Stimulated activated effector memory CD8-positive, alpha-beta T cell treated with anti-CD3 and anti-CD28 coated beads, Interleukin-12 subunit alpha, Interleukin-12 subunit beta, amount 100 ng/mL, for 72 hours (primary cell): ENCODE results near the gene ZNF429.

Source experiments
- ATAC-seq: fragments of 150-1000 bp; cut with Tn5 transposase; 2 replicates; pipeline ENCODE4 v1.10.0; 2021
- DNase-seq, 2 donors: peaks; one replicate each; pipeline ENCODE4 v3.0.0; 2021 to 2022; ENCODE audit warnings: low spot score in 2 of 2
- H3K27ac Mint-ChIP-seq: one replicate; pipeline ENCODE4 v1.8.0; 2022; ENCODE audit warnings: mild to moderate bottlenecking, mixed read lengths
- H3K36me3 Mint-ChIP-seq: one replicate; pipeline ENCODE4 v1.8.0; 2022; ENCODE audit warnings: mild to moderate bottlenecking, mixed read lengths
- H3K4me1 Mint-ChIP-seq: one replicate; pipeline ENCODE4 v1.8.0; 2022; ENCODE audit warnings: mixed read lengths
- H3K4me3 Mint-ChIP-seq: one replicate; pipeline ENCODE4 v1.8.0; 2022; ENCODE audit warnings: mild to moderate bottlenecking, mixed read lengths
- H3K9me3 Mint-ChIP-seq: one replicate; pipeline ENCODE4 v1.8.0; 2022; ENCODE audit warnings: mixed read lengths

The ZNF429 gene

DNA sequence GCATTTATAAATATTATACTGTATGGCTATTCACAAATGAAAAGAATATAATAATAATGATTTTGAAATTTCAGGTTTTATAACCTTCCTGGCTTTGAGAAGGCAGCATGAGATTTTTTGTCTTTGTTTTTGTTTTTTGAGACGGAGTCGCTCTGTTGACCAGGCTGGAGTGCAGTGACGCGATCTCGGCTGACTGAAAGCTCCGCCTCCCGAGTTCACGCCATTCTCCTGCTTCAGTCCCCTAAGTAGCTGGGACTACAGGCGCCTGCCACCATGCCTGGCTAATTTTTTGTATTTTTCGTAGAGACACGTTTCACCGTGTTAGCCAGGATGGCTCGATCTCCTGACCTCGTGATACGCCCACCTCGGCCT, 64.1 kb downstream of the ZNF429 start:
- H3K4me3 Mint-ChIP-seq = peak overlapping the region; percentile 94
- H3K9me3 Mint-ChIP-seq = no peaks in the 10 kb centered on the region
- ATAC-seq (peak; percentile 41), DNase-seq (peak in 1 of 2 donors; percentile 66)
- peak overlapping the region; percentile 97 for H3K27ac Mint-ChIP-seq
- peaks cover 17% of the 10 kb centered on the region for H3K36me3 Mint-ChIP-seq
- H3K4me1 Mint-ChIP-seq = peaks cover 30% of the 10 kb centered on the region

DNA sequence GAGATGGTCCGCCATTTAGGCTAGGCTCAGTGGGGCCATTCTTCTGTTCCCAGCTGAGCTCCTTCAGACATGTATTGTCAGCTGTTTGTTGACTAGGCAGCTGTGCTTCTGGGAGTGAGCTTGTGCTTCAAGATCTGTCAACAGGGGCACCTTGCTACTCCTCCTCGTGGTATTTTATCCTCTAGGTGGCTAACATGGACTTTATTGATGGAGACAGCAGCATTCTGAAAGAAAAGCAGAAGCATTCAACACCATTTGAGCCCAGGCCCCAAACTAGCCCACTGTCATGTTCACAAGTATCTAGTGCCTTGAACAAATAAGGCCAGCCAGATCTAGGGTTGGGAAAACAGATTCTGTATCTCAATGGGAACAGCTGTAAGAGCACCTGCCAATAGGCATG, 65.9 kb downstream of the ZNF429 start:
- Mint-ChIP-seq H3K9me3 (no peaks in the 10 kb centered on the region), H3K4me3 (no peak overlapping the region), H3K36me3 (peaks cover 12% of the 10 kb centered on the region), H3K4me1 (peaks cover 25% of the 10 kb centered on the region), H3K27ac (no peak overlapping the region)
- DNase-seq (no peak), ATAC-seq (no peak)

DNA sequence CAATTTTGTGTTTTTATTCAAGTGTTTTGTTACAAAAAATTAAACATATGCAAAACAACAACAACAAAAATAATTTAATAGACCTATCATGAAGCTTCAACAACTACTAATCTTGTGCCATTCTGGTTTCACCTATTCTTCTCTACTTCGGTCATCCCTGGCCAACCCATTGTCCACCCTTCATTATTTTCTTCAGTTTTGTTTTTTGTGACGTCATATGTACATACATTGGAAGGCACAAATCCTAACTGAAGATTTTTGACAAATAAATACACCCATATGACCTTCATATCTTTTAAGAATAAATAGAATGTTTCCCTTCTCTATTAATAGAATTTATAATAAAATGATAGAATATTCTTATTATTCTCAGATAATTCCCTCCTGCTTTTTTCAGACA, 69.2 kb downstream of the ZNF429 start:
- no peak for DNase-seq
- H3K27ac Mint-ChIP-seq = no peak overlapping the region
- no peaks in the 10 kb centered on the region for H3K36me3 Mint-ChIP-seq
- no peak for ATAC-seq
- no peak overlapping the region for H3K4me3 Mint-ChIP-seq
- peaks cover 10% of the 10 kb centered on the region for H3K4me1 Mint-ChIP-seq
- no peaks in the 10 kb centered on the region for H3K9me3 Mint-ChIP-seq

DNA sequence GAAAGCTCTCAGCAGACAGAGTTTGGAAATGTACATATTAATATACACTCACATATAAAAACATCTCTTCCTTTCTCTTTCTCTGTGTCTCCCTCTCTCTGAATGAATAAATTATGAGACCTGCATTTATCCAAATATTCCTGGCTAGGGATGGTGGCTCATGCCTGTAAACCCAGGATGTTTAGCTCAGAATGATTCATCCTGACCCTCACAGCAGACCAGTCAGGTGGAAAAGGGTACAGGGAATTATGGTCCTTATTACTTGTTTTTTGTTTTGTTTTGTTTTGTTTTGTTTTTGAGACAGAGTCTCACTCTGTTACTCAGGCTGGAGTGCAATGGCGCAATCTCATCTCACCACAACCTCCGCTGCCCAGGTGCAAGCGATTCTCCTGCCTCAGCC, 71.1 kb downstream of the ZNF429 start:
- H3K4me3 Mint-ChIP-seq = no peak overlapping the region
- no peaks in the 10 kb centered on the region for H3K9me3 Mint-ChIP-seq
- H3K4me1 Mint-ChIP-seq = peaks cover 12% of the 10 kb centered on the region
- H3K27ac Mint-ChIP-seq = no peak overlapping the region
- DNase-seq (no peak), ATAC-seq (no peak)
- no peaks in the 10 kb centered on the region for H3K36me3 Mint-ChIP-seq

GRCh38 chr19:21580101-21580500, 74.7 kb downstream of the ZNF429 start:
- no peaks in the 10 kb centered on the region for H3K9me3 Mint-ChIP-seq
- H3K27ac Mint-ChIP-seq = no peak overlapping the region
- no peaks in the 10 kb centered on the region for H3K36me3 Mint-ChIP-seq
- ATAC-seq = no peak
- DNase-seq = no peak
- H3K4me1 Mint-ChIP-seq = peaks cover 19% of the 10 kb centered on the region
- H3K4me3 Mint-ChIP-seq = no peak overlapping the region

GRCh38 chr19:21580818-21581217, 75.4 kb downstream of the ZNF429 start:
- Mint-ChIP-seq H3K9me3 (no peaks in the 10 kb centered on the region), H3K27ac (no peak overlapping the region), H3K4me1 (peaks cover 24% of the 10 kb centered on the region)

DNA sequence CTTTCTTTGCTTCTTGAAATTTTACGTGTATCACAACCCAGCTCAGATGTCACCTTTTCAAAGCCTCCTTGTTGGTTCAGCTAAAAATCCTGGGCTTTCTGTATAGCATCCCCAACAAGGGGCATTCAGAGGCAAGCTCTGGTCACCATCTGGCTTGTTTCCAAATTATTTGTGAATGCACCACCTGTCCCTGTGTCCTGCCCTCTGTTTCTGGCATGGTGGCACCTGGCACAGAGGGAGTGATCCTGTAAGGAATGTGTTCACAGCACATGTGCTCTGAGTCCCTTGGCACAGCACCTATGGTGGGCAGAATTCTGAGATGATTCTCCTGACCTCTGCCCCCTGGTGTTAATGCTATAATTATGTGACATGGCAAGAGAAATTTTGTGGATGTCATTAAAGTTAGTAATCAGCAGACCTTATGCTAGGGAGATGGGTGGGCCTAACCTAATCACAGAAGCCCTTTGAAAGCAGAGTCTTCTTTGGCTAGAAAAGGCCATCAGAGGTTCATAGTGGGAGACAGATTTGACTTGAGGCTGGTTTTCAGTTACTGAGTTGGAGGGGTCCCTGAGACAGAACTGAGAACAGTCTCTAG, 76.3 kb downstream of the ZNF429 start:
- Mint-ChIP-seq H3K36me3 (no peaks in the 10 kb centered on the region), H3K27ac (no peak overlapping the region), H3K4me1 (peaks cover 26% of the 10 kb centered on the region), H3K9me3 (no peaks in the 10 kb centered on the region), H3K4me3 (no peak overlapping the region)
- ATAC-seq = no peak
- no peak for DNase-seq

More at GRCh38 chr19:21580818-21581217, 75.4 kb downstream of the ZNF429 start:
- ATAC-seq (no peak), DNase-seq (no peak)
- H3K4me3 Mint-ChIP-seq = no peak overlapping the region
- no peaks in the 10 kb centered on the region for H3K36me3 Mint-ChIP-seq

DNA sequence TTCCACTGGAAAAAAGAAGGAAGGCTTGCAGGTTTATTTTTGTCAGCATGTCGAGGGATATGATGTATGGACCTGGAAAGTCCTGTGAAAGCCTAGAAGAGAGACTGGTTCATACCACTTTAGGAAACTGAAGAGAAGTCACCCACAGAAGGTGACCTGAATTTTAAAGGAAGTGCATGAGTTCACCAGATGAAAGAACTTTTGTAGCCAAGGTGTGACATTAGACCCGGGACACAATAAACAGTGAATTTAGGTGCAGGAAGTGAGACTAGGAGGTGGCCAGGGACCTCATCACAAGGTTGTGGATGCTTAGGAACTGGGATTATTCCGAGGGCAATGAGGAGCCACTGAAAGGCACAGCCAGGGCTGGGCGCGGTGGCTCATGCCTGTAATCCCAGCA, 79.1 kb downstream of the ZNF429 start:
- DNase-seq (no peak), ATAC-seq (no peak)
- Mint-ChIP-seq H3K4me1 (peaks cover 40% of the 10 kb centered on the region), H3K9me3 (no peaks in the 10 kb centered on the region), H3K4me3 (peak overlapping the region; percentile 78), H3K36me3 (no peaks in the 10 kb centered on the region), H3K27ac (peak overlapping the region; percentile 75)

DNA sequence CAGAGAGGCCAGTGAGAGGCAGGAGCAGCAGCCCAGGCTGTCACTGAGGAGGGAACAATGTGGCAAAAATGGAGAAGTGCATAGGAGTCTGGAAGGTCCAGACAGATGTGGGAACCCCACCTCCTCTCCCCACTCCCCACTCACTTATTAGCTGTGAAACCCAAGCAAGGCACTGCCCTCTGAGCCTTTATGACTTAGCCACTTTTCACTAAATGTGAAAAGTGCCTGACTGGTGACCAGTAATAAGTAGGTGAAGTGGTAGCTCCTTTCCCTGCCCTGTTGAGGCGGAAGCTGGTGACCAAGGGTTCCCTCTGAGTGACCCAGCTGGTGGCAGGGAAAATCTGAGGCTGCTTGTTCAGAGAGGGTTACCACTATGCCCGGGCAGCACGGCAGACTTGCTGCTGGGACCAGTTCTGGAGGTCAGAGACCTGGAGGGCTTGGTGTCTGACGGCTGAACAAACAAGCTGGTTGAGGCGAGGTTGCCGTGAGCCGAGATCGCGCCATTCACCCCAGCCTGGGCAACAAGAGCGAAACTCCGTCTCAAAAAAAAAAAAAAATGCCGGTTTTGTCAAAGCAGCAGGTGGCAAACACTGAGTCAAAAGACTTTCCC, 80.0 kb downstream of the ZNF429 start:
- Mint-ChIP-seq H3K36me3 (no peaks in the 10 kb centered on the region), H3K4me3 (peak overlapping the region; percentile 78), H3K4me1 (peaks cover 40% of the 10 kb centered on the region), H3K27ac (peak overlapping the region; percentile 75), H3K9me3 (no peaks in the 10 kb centered on the region)
- DNase-seq (no peak), ATAC-seq (no peak)

DNA sequence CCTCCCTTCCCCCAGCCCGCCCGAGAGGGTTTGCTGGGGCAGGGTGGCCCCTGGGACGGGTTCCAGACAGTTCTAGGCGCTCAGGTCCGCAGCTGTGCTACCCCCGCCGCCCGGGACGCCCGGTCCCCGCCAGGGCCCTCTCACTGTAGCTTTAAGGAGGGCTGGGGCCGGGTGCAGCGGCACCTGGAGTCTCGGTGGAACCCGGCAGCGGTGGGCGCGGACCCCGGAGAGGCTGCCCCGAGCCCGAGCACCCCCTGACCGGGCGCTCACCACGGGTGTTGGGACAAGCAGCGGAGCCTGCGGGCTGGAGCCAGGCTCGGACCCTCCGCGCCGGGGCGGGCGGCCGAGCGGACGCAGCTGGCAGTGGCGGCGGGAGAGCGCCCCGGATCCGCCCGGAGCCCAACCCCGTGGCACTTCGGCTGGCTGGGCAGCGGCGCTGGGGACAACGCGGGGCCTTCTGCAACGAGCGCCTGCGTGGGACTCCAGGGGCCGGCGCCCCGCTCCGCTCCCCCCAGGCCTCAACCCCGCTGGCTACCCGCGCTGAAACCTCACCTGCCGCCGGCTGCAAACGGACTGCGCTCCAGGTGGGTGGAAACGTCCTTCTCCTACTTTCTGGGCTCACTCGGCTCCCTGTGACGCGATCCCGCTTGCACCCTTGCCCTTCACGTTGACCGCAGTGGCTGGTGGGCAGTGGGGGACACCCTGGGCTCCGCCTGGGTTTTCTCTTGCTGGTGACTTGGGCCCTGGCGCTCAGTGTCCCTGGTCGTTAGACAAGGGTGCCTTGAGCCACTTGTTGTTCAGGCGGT, 81.1 kb downstream of the ZNF429 start:
- peak; percentile 68 for ATAC-seq
- Mint-ChIP-seq H3K4me3 (peak overlapping the region; percentile 78), H3K27ac (peak overlapping the region; percentile 80), H3K9me3 (no peaks in the 10 kb centered on the region), H3K36me3 (no peaks in the 10 kb centered on the region), H3K4me1 (peaks cover 38% of the 10 kb centered on the region)
- peak in 1 of 2 donors; percentile 16 for DNase-seq

- Mint-ChIP-seq H3K9me3 (no peaks in the 10 kb centered on the region), H3K27ac (peak overlapping the region; percentile 80), H3K4me3 (peak overlapping the region; percentile 78), H3K4me1 (peaks cover 32% of the 10 kb centered on the region), H3K36me3 (no peaks in the 10 kb centered on the region)
- ATAC-seq (no peak), DNase-seq (no peak)
Observed at GRCh38 chr19:21587117-21587461, 81.7 kb downstream of the ZNF429 start.

DNA sequence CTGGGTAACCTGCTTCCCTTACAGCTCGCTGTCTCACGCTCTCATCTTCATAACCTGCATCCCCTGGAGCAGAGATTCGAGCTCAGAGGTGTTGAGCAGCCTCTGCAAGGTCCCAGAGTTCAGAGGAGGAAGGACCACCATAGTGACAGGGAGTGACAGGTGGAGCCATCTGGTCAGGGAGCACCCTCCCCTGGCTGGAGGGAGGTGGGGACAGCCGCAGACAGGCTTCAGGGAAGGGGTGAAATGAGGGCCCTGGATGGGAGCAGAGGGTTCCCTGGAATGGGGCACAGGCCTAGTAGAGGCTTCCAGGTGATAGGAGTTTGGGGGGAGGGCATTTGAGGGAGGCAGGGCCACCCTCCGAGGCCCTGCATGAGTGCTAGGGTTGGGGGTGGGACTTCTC, 82.1 kb downstream of the ZNF429 start:
- no peaks in the 10 kb centered on the region for H3K9me3 Mint-ChIP-seq

GRCh38 chr19:21588065-21588601, 82.7 kb downstream of the ZNF429 start:
- Mint-ChIP-seq H3K4me3 (peak overlapping the region; percentile 78), H3K27ac (no peak overlapping the region), H3K9me3 (no peaks in the 10 kb centered on the region), H3K36me3 (no peaks in the 10 kb centered on the region), H3K4me1 (peaks cover 31% of the 10 kb centered on the region)
- no peak for DNase-seq
- ATAC-seq = no peak

More for the DNA sequence above, 82.1 kb downstream of the ZNF429 start:
- no peak for ATAC-seq
- no peak overlapping the region for H3K27ac Mint-ChIP-seq
- peak overlapping the region; percentile 78 for H3K4me3 Mint-ChIP-seq
- H3K4me1 Mint-ChIP-seq = peaks cover 31% of the 10 kb centered on the region
- H3K36me3 Mint-ChIP-seq = no peaks in the 10 kb centered on the region
- no peak for DNase-seq

GRCh38 chr19:21590867-21591266, 85.5 kb downstream of the ZNF429 start:
- no peak for ATAC-seq
- Mint-ChIP-seq H3K4me3 (no peak overlapping the region), H3K36me3 (no peaks in the 10 kb centered on the region), H3K9me3 (no peaks in the 10 kb centered on the region), H3K4me1 (peaks cover 16% of the 10 kb centered on the region), H3K27ac (no peak overlapping the region)
- DNase-seq = no peak

DNA sequence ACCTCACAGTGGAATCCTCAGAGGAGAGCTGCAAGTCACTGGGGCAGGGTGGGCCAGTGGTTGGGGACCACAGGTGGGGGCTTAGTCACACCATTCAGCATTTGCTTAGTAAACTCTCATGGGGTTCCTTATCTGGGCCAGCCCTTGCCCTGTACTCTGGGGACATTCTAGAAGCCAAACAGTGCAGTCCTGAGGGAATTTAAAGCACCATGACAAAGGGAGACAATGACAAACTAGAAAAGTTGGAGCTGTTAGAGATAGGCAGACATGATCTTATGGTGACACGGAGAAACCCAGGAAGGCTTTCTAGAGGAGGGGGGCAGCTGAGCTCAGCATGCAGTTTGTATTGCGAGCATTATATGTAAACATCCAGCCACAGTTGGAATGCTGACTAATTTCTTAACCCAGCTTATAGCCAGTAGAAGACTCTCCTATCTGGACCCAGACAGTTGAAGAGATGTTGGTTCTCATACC, 87.6 kb downstream of the ZNF429 start:
- no peaks in the 10 kb centered on the region for H3K36me3 Mint-ChIP-seq
- H3K4me1 Mint-ChIP-seq = peaks cover 1% of the 10 kb centered on the region
- H3K9me3 Mint-ChIP-seq = no peaks in the 10 kb centered on the region
- no peak overlapping the region for H3K27ac Mint-ChIP-seq
- DNase-seq (no peak), ATAC-seq (no peak)
- H3K4me3 Mint-ChIP-seq = no peak overlapping the region
